ENCODE data around the gene SORCS2.

- no peak for TF ChIP-seq CTCF (IDR thresholded peaks at IDR 0.05)
- TF ChIP-seq POLR2A (IDR thresholded peaks at IDR 0.05), result no peak
- no peak for TF ChIP-seq EP300 (IDR thresholded peaks at IDR 0.05)
Measured at GRCh38 chr4:7539186-7539585, 346.8 kb downstream of the SORCS2 start.
